OCI-LY7 (cell line): ENCODE results near the gene STON2.

Experiments
- CTCF ChIP-seq: fragments of 200-600 bp; sonication (generic); conservative IDR thresholded peaks from 2 replicates; pipeline ENCODE4 v1.5.1; 2014; ENCODE audit warnings: mild to moderate bottlenecking, antibody characterized with exemption, low read length, moderate library complexity, mixed read lengths
- EZH2phosphoT487 ChIP-seq: fragments of 200-600 bp; sonication (generic); IDR thresholded peaks from 2 replicates; pipeline ENCODE4 v1.6.1; 2018; ENCODE audit warnings: low read depth, borderline replicate concordance, mild to moderate bottlenecking, mixed run types, antibody characterized with exemption, low read length, moderate library complexity, mixed read lengths

GRCh38 chr14:81222126-81222525 is 178.0 kb downstream of the STON2 start:
- TF ChIP-seq CTCF (no peak), EZH2phosphoT487 (no peak)
